GM12892 (cell line): ENCODE data around the gene COX10.

Source experiments
- POLR2A ChIP-seq: IDR thresholded peaks from 2 replicates; pipeline ENCODE4 v1.6.1; 2011; ENCODE audit warnings: low read depth, low read length, control low read depth
- POLR2AphosphoS5 ChIP-seq: IDR thresholded peaks from 2 replicates; pipeline ENCODE4 v1.6.1; 2011; ENCODE audit warnings: low read depth, low read length, control low read depth
- TAF1 ChIP-seq: IDR thresholded peaks from 2 replicates; pipeline ENCODE4 v1.6.1; 2011; ENCODE audit warnings: low read depth, mild to moderate bottlenecking, control low read depth, low read length, borderline replicate concordance

- TF ChIP-seq POLR2AphosphoS5 (no peak), POLR2A (no peak), TAF1 (no peak)
These were observed 54.4 kb downstream of the COX10 start for GRCh38 chr17:14123619-14124278.
